Measurements from ENCODE around the gene NVL. TPM values are rescaled to one million over a fixed set of nuclear protein-coding genes. Genes with fewer than 3 reads are reported as not detected.
"Not testable (repeated sequence)": the region's sequence is repeated elsewhere in the genome, so short reads cannot be mapped to it uniquely, and the experiment has no call there.

NVL gene
- total RNA-seq, 1 donor from 2014 or later, result 40.0 TPM

DNA sequence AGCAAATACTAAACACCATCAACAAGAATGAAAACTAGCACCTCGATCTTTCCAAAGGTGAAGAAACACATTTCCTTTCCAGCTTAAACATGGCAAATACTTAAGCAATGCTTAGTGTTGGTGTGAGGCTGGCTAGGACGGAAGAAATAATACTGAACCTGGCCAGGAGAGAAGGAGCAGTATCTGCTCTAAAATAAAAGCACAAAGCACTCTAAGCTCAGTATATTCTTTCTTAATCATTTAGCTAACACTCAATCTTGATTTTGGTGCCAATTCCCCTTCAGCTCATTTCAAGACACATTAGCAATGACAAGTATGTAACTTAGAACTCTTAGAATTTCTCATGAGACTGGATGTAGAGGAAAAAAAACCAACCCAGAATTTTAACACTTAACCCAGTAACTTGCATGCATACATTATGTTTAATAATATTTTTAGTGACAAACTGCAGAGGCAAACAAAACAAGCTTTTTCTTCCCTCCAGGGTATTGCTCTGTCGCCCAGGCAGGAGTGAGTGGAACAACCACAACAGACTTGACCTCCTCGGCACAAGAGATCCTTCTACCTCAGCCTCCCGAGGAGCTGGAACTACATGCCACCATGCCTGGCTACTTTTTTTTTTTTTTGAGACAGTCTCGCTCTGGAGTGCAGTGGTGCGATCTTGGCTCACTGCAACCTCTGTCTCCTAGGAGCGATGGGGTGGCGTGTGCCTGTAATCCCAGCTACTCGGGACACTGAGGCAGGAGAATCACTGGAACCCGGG lies 92.7 kb downstream of the NVL start:
- no peak for DNase-seq (ENCODE audit: low spot score)

GRCh38 chr1:224235813-224236493 lies 94.0 kb downstream of the NVL start:
- DNase-seq (ENCODE audit: low spot score), result no peak

- no peak for DNase-seq (ENCODE audit: low spot score)
These were observed 96.0 kb downstream of the NVL start for GRCh38 chr1:224234017-224234416.

DNA sequence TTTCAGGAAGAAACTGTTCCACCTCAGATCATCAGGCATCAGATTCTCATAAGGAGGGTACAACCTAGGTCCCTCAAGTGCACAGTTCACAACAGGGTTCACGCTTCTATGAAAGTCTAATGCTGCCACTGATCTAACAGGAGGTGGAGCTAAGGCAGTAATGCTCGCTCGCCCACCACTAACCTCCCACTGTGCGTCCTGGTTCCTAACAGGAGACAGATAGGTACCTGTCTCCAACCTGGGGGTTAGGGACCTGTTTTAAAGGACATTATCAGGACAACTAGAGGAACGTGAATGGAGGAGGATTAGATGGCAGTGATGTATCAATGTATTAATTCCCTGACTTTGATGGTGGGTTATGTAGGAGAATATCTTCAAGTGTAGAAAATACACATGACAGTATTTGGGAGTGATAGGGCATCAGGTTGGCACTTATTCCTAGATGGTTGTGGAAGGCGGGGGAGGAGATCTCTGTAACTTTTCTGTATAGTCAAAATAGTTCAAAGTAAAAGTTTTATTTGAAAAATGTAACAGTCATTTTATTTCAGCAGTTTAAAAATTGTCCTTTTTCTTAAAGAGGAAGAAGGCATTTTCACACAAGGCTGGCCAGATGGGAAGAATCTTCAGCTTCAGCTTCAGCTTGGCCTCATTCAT lies 103.0 kb downstream of the NVL start:
- no peak for DNase-seq (ENCODE audit: low spot score)

DNA sequence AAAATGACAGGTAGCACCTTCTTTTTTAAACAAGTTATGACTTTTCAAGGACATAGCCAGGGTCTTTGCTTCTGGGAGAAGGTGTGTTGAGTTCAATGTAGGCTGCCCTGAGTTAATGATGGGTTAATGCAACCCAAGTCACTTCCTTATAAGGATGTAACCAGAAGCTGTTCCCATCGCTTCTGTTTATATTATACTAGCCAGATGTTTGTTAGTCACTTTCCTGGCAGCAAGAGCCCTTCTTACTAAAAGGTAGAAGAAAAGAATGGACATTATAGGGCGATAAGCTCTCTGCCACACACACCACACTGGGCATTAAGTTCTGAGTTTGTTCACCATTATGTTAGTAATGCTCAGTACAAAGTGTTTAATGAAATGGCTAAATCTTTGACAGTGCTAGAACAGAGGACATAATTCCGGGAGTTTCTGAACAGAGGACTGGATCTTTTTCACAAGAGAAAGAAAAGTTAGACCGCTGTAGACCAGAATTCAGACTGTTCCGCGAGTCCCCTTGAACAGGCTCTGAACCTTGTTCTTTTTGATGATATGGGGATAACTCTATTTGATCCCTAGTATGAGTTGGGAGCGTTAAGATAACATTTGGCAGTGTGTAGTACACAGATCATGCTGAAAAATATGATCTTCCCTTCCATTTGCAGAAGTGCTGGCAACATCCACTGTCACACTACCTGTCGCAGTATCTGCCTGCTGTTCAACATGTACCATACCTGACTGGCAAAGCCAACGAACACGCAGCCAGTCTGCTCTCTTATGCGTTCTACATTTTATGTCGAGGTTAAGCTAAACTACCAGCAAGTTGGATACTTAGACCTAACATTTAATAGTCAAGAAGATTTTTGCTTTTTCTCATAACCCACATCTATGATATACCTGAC lies 105.9 kb downstream of the NVL start:
- peak; percentile 46 for DNase-seq (ENCODE audit: low spot score)

GRCh38 chr1:224219612-224220059 lies 110.3 kb downstream of the NVL start:
- DNase-seq (ENCODE audit: low spot score), result no peak

GRCh38 chr1:224219011-224219611 lies 110.9 kb downstream of the NVL start:
- DNase-seq (ENCODE audit: low spot score), result no peak

- DNase-seq (ENCODE audit: low spot score), result no peak
These were observed 112.0 kb downstream of the NVL start for GRCh38 chr1:224217655-224218623.

DNA sequence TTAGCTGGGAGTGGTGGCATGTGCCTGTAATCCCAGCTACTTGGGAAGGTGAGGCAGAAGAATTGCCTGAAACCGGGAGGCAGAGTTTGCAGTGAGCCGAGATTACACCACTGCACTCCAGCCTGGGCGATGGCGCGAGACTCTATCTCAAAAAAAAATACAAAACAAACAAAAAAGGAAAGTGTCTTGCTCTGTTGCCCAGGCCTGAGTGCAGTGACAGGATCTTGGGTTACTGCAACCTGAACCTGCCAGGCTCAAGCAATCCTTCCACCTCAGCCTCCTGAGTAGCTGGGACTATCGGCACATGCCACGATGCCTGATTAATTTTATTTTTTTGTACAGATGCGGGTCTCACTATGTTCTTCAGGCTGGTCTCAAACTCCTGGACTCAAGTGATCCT lies 113.6 kb downstream of the NVL start:
- DNase-seq (ENCODE audit: low spot score), result no peak

DNA sequence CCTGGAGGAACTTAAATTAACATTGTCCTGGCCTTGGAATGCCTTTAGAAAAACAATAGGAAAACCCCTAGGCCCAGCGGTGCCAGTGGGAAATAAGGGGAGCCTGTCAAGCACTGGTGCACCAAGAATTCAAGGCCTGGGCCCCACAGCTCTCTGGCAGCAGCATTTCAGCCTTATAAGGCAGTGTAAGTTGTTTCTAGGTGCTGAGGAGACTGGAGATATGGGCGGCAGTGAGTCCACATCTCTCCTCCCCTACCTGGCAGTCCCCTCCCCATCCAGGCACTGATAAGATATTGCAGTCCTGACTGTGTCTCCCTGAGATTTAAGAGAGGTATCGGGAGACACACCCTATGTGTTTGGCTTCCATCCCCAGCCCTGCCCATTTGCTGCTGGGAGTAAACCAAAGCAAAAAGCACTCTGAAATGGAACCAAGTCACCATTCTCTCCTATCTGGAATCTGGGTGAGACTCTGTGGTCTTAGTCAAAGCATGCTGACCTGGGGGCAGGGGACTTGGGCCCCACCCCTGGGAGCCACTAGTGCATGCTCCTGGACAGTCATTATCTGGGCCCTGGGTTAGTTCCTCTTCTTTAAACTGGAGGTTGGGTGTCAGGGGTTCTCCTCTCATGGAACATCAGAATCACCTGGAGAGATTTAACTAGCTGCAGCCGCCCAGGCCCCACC lies 116.4 kb downstream of the NVL start:
- DNase-seq (ENCODE audit: low spot score), result peak; percentile 38

GRCh38 chr1:224212618-224213061 lies 117.3 kb downstream of the NVL start:
- no peak for DNase-seq (ENCODE audit: low spot score)

DNA sequence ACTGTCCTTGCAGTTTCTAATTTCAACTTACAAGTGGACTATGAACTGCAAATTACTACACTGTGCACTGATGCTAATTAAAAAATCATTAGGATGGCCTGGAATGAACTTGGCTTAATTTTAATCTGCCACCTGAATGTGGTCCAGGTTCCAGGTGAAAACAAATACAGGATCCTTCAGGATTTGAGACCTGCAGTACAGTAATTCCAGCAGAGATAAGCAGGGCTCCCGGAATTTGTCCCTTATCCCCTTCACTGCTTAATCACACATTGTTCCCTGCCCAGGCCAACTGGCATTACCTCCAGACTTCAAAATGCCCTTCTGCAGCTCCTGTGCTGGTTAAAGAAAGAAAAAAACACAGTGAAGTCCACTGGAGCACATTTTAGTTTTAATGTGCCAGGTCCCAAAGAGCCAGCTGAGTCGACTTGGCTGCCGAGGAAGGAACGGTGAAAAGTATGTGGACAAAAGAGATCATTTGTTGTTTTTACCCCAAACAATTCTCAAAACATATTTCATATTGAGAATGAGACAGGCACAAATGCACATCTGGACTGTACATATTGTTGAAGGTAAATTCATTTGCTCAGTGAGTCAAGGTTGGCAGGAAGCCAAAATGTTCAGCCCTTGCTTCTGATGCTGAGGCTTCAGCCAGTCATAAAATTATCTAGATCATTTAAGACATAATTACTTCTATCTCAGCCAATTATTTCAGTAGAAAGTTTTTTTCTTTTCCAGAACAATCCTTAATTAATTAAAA lies 118.6 kb downstream of the NVL start:
- peak; percentile 65 for DNase-seq (ENCODE audit: low spot score)

- DNase-seq (ENCODE audit: low spot score), result not testable (repeated sequence)
These were observed 123.9 kb downstream of the NVL start for GRCh38 chr1:224205931-224206538.

DNA sequence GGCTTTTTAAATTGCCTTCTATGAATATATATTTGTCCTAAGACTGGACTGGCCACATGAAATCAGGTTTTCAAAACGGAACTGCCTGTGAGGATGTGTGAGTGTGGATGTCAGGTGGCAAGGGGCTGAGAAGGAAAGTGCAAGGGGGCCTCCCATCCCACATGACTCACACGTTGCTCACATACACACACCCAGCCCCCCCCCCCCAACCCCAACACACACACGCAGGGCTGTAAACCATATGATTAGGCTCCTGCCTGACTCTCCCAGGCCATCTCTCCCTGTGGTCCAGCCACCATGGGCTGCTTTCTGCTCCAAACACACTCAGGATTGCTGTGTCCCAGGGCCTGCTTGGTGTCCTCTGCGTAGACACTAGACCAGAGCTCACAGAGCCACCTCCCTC lies 124.5 kb downstream of the NVL start:
- DNase-seq (ENCODE audit: low spot score), result peak; percentile 53

DNA sequence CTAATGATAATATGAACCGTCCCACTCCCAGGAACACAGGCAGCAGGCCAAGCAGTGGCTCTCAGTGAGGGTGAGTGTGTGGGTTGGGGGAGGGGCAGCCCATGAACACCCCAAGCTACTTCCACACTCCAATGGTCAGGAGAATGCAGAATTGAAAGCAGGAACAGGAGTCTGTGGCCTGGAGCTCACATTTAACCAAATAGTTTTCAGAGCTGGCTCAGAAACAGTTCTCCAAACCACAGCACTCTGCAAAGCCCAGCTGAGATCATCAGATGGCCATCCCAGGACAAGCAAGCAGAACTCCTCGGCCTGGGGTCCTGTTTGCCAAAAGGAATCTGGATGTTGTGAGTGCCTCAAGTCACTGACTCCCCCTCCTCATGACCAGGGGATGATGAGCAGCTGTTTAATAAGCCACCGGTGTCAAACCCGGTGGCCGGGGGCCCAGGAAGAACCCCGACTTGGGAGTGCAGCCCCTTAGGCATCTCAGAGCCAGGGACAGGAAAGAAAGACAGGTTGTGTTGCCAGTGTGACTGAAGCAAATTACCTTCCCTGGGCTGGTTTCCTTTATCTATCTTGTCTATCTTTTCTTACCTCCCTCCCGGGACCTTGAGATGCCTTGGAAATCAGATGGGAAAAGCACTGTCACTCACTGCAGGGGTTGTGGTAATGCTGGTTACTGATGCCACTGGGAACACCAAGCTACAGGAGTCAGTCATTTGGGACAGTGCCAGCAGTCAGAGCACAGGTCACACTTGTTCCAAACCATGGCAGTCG lies 126.5 kb downstream of the NVL start:
- peak; percentile 58 for DNase-seq (ENCODE audit: low spot score)

- no peak for DNase-seq (ENCODE audit: low spot score)
These were observed 128.1 kb downstream of the NVL start for GRCh38 chr1:224201853-224202252.

- no peak for DNase-seq (ENCODE audit: low spot score)
These were observed 128.6 kb downstream of the NVL start for GRCh38 chr1:224201383-224201782.

Measured in umbilical cord (tissue), 2 donors.